GM21723 (cell line): ENCODE data around the gene MTURN.
"Not testable (repeated sequence)": the region's sequence is repeated elsewhere in the genome, so short reads cannot be mapped to it uniquely, and the experiment has no call there.

Experiments
- ATAC-seq: cut with Tn5 transposase; IDR thresholded peaks from one replicate; pipeline ENCODE4 v1.9.1; 2021; ENCODE audit warnings: mild to moderate bottlenecking, moderate library complexity; ENCODE audit not compliant: unreplicated experiment

MTURN gene

DNA sequence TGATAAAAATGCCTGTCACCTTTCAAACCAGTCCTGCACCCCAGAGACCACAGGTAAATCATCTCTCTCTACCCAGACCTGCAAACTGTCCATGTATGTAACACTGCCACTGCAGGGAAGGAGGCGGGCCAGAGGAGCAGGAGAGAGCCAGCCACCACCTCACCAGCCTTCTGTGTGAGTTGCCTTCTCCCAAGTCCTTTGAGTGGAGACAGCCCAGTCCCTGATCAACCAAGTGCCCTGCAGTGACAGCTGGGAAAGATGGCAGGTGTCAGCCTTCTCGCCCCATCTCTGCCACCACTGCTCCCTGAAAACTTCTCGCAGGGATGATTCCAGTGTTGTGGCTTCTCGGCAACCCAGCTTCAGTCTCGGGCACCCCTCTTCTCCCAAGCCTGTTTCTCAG, 42.4 kb downstream of the MTURN start:
- no peak for ATAC-seq

DNA sequence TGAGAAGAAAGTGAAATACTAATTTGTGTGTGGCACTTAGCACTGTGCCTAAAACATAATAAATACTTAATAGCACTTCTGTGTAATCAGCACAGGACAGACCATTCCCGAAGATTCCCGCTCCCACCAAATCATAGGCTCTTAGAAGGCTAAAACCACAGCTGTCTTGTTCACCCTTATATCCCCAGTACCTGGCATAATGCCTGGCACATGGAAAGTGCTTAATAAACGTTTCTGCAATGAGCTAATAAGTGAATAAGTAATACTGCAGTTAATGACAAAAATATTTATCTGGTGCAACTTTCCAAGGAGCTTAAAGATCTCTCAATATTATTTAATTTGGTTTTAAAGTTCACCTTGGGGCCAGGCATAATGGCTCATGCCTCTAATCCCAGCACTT, 43.2 kb downstream of the MTURN start:
- no peak for ATAC-seq

DNA sequence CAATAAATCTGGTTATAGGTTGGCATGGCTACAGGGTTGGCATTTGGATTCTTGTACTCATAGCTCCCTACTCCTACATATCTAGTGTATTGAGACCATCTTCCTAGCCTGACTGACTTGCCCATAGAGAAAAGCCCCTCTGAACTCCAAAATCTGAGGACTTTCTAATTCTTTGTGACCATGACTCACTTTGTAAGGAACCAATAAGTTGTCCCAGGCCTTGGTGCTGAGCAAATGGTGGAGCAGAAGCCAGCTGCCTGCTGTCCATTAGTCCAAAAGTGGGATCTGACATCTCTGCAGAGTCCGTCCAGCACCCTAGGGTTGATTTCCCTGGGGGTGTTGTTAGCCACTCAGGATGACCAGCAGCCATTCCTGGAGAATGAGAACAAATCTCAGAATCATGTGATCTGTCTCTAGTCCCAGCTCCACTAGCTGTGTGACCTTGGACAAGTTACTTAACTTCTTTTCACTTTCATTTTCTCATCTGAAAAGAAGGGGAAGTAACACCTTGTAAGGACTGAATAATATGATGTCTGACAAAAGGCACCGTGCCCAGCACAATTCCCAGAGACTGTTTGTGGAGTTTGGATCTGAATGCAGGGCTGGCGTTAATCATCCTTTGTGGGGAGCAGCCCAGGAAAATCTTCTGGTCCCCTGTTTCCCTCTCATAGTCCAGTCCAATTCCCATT, 44.1 kb downstream of the MTURN start:
- peak; percentile 92 for ATAC-seq

DNA sequence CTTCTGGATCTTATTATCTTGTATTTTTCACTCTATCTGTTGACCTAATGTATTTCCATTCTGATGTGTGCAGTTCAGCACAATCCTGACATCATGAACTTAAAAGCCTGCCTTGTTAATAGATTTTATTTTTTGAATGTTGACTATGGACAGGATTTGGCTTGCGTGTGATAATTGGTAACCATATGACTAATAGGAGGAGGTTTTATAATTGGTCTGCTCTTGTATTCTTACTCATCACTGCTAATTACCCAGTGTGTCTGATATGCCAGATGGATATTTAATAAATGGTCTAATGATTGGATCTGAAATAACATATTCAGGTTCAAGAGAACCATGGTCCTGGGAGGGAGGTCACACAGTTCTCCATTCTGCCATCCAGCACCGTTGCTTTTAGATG, 45.9 kb downstream of the MTURN start:
- no peak for ATAC-seq

DNA sequence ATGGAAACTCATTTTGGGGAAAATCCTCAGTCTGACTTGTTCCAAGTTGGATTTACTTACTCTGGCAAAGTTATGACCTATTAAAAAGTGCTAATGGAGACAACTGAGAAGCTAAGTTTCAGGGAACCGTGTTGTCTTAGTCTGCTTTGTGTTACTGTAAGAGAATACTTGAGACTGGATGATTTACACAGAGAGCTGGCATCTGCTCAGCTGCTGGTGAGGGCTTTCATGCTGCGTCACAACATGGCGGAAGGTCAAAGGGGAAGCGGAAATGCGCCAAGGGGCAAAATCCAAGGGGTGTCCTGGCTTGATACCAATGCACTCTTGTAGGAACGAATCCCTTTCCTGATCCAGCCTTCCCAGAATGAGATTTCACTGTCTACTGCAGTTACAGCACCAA, 46.4 kb downstream of the MTURN start:
- no peak for ATAC-seq

DNA sequence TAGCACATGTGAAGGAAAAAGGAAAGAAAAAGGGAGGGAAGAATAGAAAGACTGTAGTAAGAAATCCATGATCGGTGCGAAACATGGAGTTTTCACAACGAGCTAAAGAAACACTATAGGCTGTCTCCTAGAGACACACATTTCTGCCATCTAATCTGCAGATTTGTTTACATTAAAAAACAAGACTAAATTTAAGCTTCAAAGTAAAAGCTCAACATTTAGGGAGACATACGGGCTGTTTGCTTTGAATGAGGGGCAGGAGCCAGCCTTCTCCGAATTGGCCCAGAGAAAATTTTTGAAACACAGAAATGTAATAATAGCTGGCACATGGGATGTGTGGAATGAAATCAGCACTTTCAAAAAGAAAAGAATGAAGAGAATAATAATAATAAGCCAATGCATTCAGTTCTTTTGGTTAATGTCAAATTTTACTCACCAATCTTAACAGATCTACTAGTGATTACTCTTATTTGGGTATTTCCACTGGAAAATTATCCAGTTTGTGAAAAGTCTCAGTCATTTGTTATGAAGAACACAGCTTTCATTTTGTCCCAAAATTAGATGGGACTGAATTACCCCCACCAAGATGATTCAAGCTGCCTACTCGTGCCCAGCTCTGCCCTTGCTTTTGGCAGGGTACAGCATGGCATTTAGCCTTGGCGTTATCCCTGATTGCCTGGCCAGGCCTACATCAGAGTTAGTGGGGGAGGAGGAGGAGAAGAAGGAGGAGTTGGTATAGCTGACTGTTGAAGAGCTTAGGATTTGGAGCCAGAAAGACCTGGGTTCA, 47.1 kb downstream of the MTURN start:
- ATAC-seq, result no peak

DNA sequence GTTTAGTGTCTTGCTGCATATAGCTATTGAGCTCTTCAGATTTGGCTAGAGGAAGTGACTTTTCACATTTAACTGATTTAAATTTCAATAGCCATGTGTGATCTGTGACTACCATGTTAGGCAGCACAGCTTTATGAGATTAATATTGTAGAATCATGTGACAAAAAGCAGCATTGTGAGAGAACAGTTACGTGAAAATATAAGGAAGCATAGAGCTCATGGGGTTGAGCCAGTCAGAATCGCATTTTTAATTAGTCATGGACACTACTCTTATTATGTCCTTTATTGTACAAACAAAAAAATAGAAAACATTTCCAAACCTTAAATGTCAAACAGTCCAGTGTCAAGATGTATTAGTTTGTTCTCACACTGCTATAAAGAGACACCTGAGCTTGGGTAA, 48.0 kb downstream of the MTURN start:
- ATAC-seq, result no peak

DNA sequence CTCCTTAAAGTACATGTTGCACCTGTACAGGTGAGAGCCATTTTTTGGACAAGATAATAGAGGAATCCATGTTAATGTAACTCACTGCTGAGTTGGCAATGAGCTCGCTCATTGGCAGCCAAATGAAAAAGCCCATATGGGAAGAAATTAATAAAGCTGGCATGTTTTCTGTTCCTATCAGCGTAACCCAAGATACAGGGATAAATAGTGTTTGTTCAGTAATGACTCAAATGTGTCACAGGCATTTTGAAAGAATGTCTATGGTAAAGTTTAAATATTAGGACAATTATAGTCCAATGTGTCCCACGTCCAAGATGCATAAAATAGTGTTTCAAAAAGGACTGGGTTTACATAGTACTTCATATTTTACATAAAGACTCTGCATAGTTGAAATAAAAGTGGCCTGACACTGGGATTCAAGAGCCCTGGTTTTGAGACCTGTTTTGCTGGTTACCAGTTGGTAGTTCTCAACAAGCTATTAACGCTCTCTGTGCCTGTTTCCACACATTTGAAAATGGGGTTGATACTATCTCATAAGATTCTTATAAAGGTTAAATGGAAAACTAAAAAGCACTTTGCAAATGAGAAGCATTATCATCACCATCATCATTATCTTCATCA, 49.1 kb downstream of the MTURN start:
- no peak for ATAC-seq

DNA sequence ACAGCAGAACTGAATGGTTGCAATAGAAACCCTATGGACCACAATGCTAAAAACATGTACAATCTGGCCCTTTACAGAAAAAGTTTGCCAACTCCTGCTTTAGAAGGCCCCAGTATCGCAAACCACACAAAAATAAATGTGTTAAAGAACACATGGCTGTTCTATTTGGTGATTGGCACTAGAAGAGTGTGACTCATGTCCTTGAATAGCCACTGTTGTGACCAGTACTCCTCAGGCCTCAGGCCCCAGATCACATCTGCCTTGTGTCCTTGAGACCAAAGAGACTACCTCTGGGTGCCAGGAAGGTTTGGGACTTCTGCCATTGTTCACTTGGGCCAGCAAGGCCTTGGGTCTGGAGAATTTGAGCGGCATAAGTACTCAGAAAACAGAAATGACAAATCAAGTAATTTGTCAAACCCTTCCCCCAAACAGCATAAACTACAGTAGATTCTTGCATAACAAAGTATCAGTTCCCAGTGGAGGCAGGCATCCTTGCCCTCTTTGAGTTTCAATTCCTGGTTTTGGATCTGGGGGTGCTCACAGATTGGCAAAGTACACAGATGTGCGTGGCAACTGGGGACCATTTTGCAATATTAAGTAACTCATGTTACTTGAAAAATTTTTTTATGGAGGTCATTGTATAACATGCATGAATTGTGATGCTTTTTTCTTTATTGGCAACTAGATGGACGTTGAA, 50.2 kb downstream of the MTURN start:
- no peak for ATAC-seq

DNA sequence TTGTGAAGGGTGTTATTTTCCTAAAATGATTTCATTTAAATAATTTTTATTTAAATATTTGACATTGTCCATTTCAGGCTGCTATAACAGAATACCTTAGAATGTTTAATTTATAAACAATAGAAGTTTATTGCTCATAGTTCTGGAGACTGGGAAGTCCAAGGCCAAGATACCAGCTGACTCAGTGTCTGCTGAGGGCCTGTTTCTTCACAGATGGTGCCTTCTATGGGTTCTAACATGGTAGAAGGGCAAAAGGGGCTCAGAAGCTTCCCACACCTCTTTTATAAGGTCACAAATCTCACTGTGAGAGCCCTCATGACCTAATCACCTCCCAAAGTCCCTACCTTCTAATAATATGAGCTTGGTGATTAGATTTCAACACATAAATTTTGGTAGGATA, 50.7 kb downstream of the MTURN start:
- ATAC-seq, result no peak

DNA sequence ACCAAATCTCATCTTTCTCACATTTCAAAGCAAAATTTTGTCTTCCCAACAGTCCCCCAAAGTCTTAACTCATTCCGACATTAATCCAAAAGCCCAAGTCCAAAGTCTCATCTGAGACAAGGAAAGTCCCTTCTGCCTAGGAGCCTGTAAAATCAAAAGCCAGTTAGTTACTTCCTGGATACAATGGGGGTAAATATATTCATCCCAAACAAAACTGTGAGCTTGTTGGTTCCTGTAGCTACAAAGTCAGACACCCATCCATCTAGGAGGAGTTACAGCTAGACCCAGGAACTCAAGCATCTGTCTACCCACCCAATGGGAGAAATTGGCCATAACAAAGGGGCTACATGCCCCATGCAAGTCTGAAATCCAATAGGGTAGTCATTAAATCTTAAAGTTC, 51.9 kb downstream of the MTURN start:
- ATAC-seq, result no peak

DNA sequence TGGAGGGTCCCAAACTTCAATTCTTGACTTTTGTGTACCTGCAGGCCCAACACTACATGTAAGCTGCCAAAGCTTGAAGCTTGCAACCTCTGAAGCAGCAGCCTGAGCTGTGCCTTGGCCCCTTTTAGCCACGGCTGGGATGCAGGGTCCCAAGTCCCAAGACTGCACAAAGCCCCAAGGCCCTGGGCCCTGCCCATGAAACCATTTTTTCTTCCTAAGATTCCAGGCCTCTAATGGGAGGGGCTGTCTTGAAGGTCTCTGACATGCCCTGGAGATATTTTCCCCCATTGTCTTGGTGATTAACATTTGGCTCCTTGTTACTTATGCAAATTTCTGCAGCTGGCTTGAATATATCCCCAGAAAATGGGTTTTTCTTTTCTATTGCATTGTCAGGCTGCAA, 52.7 kb downstream of the MTURN start:
- no peak for ATAC-seq

DNA sequence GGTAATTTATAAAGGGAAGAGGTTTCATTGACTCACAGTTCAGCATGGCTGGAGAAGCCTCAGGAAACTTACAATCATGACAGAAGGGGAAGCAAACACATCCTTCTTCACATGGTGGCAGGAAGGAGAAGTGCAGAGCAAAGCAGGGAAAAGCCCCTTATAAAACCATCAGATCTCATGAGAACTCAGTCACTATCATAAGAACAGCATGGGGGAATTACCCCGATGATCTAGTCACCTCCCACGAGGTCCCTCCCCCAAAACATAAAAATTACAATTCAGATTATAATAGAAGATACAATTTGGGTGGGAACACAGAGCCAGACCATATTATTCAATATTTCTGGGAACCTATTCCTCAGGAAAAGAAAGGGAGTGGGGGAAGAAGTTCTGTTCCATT, 53.6 kb downstream of the MTURN start:
- ATAC-seq, result not testable (repeated sequence)

DNA sequence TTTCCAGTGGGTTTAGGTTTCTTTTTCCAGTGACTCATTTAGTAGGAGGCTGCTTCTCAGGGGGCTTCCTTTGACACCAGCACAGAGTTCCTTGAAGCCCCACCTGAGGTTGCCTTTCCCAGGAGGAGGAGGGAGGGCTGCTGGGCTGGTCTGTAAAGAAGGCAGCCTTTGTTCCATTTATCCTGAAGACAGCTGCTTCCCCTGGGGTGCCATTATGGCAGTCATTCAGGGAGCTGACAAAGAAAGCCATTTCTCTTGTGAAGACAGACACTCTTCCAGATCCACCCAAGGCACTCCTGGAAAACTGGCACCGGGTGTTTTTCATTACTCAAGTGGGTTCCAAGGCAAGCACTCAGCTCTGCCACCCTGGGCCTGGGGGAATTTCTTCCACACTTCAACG, 54.0 kb downstream of the MTURN start:
- no peak for ATAC-seq

DNA sequence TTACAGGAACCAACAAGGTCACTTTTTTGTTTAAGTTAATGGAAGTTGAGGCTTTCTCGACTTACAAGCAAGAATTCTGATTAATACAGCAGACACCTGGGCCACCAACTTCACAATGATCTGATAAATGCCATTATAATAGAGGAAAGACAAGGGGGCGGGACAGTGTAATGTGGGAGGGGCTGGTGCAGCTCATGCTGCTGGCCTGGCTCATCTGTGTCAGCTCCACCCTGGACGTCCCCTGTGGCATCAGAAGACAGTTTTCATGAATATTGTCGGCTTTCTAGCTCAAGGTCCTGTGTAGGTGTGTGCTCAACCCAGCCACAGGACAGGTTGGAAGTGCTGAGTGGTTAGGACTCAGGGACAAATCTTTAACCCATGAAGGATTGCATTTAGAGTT, 57.0 kb downstream of the MTURN start:
- ATAC-seq, result no peak

DNA sequence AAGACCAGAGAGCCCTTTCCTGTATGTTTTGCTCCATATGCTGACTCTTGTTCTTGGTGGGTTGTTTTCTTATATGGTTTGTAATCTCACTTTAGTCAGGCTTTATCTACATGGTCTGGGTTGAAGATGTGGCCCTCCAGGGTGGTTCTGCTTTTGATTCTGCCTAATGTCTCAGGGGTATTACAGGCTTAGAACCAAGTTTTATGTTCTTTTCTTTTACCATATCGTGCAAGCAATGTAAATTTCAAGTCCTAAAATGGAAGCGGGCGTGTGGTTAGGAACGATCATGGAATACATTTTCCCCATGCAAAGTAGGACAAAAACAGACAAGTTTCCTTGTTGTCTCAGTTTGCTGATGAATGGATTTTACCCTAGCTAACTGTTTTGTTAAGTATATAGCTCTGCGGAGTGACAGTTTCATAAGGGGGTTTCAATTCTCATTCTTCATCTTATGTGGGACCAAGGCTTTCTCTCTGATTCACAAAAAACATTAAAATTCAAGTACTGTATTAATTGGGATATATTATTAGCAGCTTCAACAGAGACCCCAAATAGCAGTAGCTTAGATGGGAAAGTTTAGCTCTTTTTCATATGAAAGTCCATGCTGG, 58.7 kb downstream of the MTURN start:
- ATAC-seq, result no peak

DNA sequence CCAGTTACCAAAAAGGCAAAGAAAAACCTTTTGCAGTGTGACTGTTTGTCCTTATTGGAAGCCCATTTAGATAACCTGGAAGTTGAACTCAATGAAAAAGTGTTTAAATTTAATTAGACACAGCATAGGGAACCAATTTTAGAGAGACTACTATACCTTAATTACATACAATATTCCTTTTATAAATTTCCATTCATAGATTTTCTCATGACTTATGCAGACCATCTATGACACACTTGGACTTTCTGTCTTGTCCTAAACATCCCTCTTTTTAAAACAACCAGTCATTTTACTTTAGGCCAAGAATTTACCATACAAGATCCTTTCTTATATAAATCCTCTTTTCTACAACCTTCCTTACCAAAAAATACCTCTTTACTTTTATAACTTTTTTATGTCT, 61.6 kb downstream of the MTURN start:
- no peak for ATAC-seq

DNA sequence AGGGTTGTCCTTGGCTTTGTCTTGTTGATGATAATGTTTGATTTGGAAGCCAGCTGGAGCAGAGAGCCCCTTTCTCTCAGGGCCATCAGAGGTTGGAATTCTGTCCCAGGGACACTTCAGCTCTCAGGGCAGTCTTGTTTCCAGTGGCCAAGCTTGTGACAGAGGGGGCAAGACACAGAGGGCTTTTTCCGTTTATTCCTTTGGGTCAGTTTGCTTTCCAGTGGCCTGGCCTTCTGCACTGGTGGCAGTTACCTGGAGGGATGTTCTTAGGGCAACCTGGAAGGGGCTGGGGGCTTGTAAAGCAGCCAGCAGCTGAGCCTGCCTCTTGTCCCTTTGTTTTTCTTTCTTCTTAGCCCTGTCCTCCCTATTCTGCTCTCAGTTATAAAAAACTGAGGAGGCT, 62.7 kb downstream of the MTURN start:
- no peak for ATAC-seq

DNA sequence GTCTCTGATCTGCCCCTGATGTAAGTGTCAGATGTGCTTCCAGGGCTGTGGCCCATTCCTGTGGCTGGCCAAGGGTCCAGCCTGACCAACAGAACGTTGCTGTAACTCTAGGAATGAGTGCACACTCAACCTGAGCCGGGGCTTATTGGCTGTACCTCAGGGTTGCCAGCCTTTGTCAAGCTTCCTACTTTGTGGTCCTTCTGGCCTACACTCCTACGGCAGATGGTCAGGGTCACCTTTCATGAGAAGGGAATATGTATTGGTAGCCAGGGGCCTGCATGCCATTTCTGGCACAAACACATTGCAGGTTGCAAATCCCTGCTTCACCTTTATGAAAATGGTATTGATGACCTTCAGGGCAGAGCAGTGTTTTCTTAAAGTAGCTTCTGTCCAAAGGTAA, 64.5 kb downstream of the MTURN start:
- ATAC-seq, result no peak

DNA sequence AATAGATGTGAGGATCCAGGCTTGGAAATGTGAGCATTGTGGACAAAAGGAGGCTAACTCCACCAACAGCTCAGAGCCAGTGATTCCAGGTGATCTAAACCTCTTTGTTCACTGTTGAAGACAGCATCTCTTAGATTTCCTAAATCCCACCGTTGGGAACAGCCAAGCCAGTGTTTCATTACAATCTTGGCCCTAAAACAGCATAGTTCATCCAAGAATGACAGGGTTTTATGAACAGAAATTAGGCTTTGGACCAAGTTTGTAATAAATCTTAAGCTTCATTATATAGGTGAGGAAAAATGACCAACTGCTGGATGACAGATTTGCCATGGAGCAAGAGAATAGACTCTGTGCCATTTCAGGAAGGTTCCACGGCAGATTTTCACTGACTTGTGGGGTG, 65.8 kb downstream of the MTURN start:
- ATAC-seq, result no peak

DNA sequence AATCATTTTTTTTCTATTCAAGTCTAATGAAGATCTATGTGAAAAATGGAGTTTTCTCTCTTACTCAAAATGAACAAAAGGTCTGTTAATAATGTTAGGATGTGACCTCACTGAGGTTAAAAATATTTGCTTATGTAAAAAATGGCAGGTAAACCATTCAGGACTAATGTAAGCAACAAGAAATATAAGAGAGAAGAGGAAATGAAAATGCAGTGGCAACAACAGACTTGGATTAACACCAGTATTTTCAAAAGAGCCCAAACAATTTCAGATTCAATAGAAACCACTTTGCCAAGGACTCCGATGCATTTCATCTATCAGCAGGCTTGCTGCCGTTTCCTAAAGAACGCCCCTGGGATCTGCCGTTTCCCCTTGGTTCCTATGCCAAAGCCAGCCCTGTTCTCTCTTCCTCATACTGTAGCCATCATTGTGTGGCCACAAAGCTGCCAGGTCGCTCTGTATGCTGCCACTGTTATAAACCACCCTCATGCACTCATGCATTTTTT, 66.4 kb downstream of the MTURN start:
- peak; percentile 94 for ATAC-seq
